ENCODE data around the gene SLIT1.

GRCh38 chr10:97023401-97024167 is 162.2 kb downstream of the SLIT1 start:
- no peak for TF ChIP-seq CTCF (IDR thresholded peaks at IDR 0.05)
- no peak for TF ChIP-seq POLR2A (IDR thresholded peaks at IDR 0.05)

Data from thyroid gland (tissue), 4 donors.